Measurements from ENCODE around the gene ZNF609. TPM values are rescaled to one million over a fixed set of nuclear protein-coding genes. Genes with fewer than 3 reads are reported as not detected.
"Not testable (repeated sequence)": the region's sequence is repeated elsewhere in the genome, so short reads cannot be mapped to it uniquely, and the experiment has no call there.

Gene ZNF609
- total RNA-seq, 1 experiment from 2014 or later: 17.7 TPM

GRCh38 chr15:64466408-64467141 lies 6.2 kb downstream of the ZNF609 start:
- H3K36me3 ChIP-seq: peaks cover 20% of the 10 kb centered on the region
- DNase-seq (ENCODE audit: low read depth in 1 of 2, low spot score in 2 of 2): no peak
- H3K27ac ChIP-seq: no peak overlapping the region
- no peak overlapping the region for H3K4me3 ChIP-seq
- no peaks in the 10 kb centered on the region for H3K27me3 ChIP-seq (replicated peaks)
- H3K4me1 ChIP-seq (replicated peaks): peaks cover 11% of the 10 kb centered on the region
- H3K9me3 ChIP-seq (replicated peaks): no peaks in the 10 kb centered on the region

GRCh38 chr15:64472161-64472560 lies 11.8 kb downstream of the ZNF609 start:
- Histone ChIP-seq H3K4me3 (no peak overlapping the region), H3K4me1 (replicated peaks) (no peaks in the 10 kb centered on the region), H3K36me3 (peaks cover 12% of the 10 kb centered on the region), H3K27ac (no peak overlapping the region), H3K27me3 (replicated peaks) (no peaks in the 10 kb centered on the region), H3K9me3 (replicated peaks) (no peaks in the 10 kb centered on the region)
- no peak for DNase-seq (ENCODE audit: low read depth in 1 of 2, low spot score in 2 of 2)

GRCh38 chr15:64474846-64475245 lies 14.5 kb downstream of the ZNF609 start:
- no peak overlapping the region for H3K27ac ChIP-seq
- H3K27me3 ChIP-seq (replicated peaks): no peaks in the 10 kb centered on the region
- peaks cover 11% of the 10 kb centered on the region; the same call in 1 of the 2 replicates for H3K36me3 ChIP-seq
- no peaks in the 10 kb centered on the region for H3K9me3 ChIP-seq (replicated peaks)
- H3K4me1 ChIP-seq (replicated peaks): no peaks in the 10 kb centered on the region
- H3K4me3 ChIP-seq: no peak overlapping the region
- no peak for DNase-seq (ENCODE audit: low read depth in 1 of 2, low spot score in 2 of 2)

GRCh38 chr15:64476550-64476949 lies 16.2 kb downstream of the ZNF609 start:
- Histone ChIP-seq H3K4me1 (replicated peaks) (no peaks in the 10 kb centered on the region), H3K27ac (no peak overlapping the region), H3K9me3 (replicated peaks) (no peaks in the 10 kb centered on the region), H3K4me3 (no peak overlapping the region), H3K36me3 (peaks cover 3% of the 10 kb centered on the region; the same call in 1 of the 2 replicates), H3K27me3 (replicated peaks) (no peaks in the 10 kb centered on the region)
- no peak for DNase-seq (ENCODE audit: low read depth in 1 of 2, low spot score in 2 of 2)

DNA sequence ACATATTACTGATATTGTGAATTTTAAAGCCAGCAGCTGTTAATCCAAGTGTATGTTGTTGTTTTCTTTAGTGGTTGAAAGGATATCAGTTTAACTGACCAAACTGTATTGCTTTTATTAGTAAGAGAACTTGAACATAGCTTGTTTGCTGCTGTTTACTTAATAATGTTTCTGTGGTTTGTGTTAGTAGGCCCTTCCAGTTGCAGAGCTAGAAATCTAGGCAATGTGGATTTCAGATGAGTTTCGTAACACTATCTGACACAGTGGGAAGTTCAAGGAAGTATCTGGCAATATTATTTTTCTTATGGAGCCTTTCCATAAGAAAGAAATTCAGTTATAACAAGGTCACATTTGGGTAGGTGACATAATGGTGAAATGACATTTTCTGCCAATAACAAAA lies 18.5 kb downstream of the ZNF609 start:
- H3K4me1 ChIP-seq (replicated peaks): no peaks in the 10 kb centered on the region
- DNase-seq (ENCODE audit: low read depth in 1 of 2, low spot score in 2 of 2): no peak
- no peaks in the 10 kb centered on the region for H3K9me3 ChIP-seq (replicated peaks)
- H3K27ac ChIP-seq: no peak overlapping the region
- peaks cover 7% of the 10 kb centered on the region for H3K36me3 ChIP-seq
- H3K27me3 ChIP-seq (replicated peaks): no peaks in the 10 kb centered on the region
- no peak overlapping the region for H3K4me3 ChIP-seq

DNA sequence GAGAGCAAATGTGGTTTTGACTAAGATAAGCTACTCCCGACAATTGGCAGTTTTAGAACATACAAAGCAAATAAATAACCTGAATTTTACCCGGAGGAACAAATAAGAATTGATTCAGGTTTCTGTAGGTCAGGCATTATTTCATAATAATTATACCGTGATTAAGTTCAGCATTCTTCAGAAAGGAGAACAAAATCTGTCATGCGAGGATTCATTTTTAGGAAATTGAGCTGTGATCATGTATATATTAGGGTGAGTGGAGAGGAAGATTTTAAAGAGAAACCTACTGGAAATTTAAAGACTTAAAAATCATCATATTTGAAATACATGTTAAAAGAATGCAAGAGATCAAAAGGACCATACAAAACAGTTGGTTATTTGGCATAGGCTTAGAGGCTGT lies 20.5 kb downstream of the ZNF609 start:
- no peak for DNase-seq (ENCODE audit: low read depth in 1 of 2, low spot score in 2 of 2)
- Histone ChIP-seq H3K36me3 (peaks cover 6% of the 10 kb centered on the region), H3K27me3 (replicated peaks) (no peaks in the 10 kb centered on the region), H3K4me1 (replicated peaks) (no peaks in the 10 kb centered on the region), H3K4me3 (no peak overlapping the region), H3K9me3 (replicated peaks) (no peaks in the 10 kb centered on the region), H3K27ac (no peak overlapping the region)

GRCh38 chr15:64483749-64484148 lies 23.4 kb downstream of the ZNF609 start:
- H3K27me3 ChIP-seq (replicated peaks): no peaks in the 10 kb centered on the region
- H3K9me3 ChIP-seq (replicated peaks): no peaks in the 10 kb centered on the region
- DNase-seq (ENCODE audit: low read depth in 1 of 2, low spot score in 2 of 2): no peak
- H3K4me3 ChIP-seq: no peak overlapping the region
- H3K27ac ChIP-seq: no peak overlapping the region
- peaks cover 10% of the 10 kb centered on the region; the same call in 1 of the 2 replicates for H3K36me3 ChIP-seq
- no peaks in the 10 kb centered on the region for H3K4me1 ChIP-seq (replicated peaks)

DNA sequence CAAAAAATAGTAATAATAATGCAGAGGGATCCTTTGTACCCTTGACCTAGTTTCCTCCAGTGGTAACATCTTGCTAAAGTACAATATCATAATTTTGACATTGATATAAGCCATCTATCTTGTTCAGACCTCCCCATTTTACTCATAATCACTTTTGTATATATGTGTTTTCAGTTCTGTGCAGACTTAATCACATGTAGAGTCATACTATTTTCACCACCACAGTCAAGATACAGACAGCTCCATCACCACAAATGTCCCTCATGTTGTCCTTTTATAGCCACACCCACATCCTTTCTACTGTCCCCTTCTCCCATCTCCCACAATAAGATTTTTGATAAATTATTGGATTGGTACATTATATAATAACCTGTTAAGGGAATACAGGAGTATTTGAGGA lies 25.4 kb downstream of the ZNF609 start:
- H3K4me1 ChIP-seq (replicated peaks): no peaks in the 10 kb centered on the region
- H3K27me3 ChIP-seq (replicated peaks): no peaks in the 10 kb centered on the region
- no peak overlapping the region for H3K4me3 ChIP-seq
- no peak overlapping the region for H3K27ac ChIP-seq
- H3K36me3 ChIP-seq: peaks cover 10% of the 10 kb centered on the region; the same call in 1 of the 2 replicates
- DNase-seq (ENCODE audit: low read depth in 1 of 2, low spot score in 2 of 2): no peak
- H3K9me3 ChIP-seq (replicated peaks): no peaks in the 10 kb centered on the region

DNA sequence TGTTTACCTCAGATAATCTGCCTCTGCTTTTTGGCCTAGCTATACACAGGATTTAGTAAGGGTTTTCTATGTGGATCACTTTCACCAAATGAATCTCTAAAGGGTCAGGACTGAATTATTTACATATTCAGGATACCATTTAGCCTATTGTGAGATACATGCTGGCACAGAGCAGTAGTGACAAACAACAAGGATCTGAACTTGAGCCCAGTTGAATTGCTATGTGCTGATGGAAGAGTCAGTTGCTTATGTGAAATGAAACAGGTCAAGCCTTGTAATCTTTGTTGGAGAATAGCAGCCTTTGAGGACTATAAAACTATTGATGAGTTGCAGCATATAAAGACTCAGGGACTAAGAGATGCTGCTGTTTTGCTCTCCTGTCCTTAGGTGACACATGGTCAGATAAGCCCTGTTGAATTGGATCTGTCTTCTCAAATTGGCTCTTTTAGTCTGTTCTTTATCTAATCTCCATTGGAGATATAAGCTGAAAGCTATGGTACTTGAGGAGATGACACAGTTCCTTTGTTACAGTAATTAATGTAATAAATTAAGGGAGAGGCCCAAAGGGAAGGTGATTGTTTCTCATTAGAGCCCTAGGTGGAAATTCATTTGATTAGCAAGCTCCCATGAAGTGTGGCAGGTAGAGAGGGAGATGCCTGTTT lies 30.4 kb downstream of the ZNF609 start:
- Histone ChIP-seq H3K4me1 (replicated peaks) (no peaks in the 10 kb centered on the region), H3K27ac (no peak overlapping the region), H3K4me3 (no peak overlapping the region), H3K36me3 (peaks cover 12% of the 10 kb centered on the region), H3K27me3 (replicated peaks) (no peaks in the 10 kb centered on the region), H3K9me3 (replicated peaks) (no peaks in the 10 kb centered on the region)
- DNase-seq (ENCODE audit: low read depth in 1 of 2, low spot score in 2 of 2): no peak

- no peak for DNase-seq (ENCODE audit: low read depth in 1 of 2, low spot score in 2 of 2)
- no peaks in the 10 kb centered on the region for H3K9me3 ChIP-seq (replicated peaks)
- peaks cover 13% of the 10 kb centered on the region for H3K36me3 ChIP-seq
- H3K27ac ChIP-seq: no peak overlapping the region
- H3K4me3 ChIP-seq: no peak overlapping the region
- H3K4me1 ChIP-seq (replicated peaks): no peaks in the 10 kb centered on the region
- no peaks in the 10 kb centered on the region for H3K27me3 ChIP-seq (replicated peaks)
Measured at GRCh38 chr15:64493641-64494040, 33.3 kb downstream of the ZNF609 start.

- H3K9me3 ChIP-seq (replicated peaks); H3K27ac ChIP-seq; H3K27me3 ChIP-seq (replicated peaks); H3K4me3 ChIP-seq; H3K4me1 ChIP-seq (replicated peaks); DNase-seq (ENCODE audit: low read depth in 1 of 2, low spot score in 2 of 2): not testable (repeated sequence)
- peaks cover 36% of the 10 kb centered on the region for H3K36me3 ChIP-seq
Measured at GRCh38 chr15:64495968-64496367, 35.6 kb downstream of the ZNF609 start.

GRCh38 chr15:64500695-64501395 lies 40.5 kb downstream of the ZNF609 start:
- H3K4me1 ChIP-seq (replicated peaks): 0 out of 2 replicates have a peak, but pooled peaks cover 3% of the 10 kb centered on the region
- H3K4me3 ChIP-seq: no peak overlapping the region
- no peak overlapping the region for H3K27ac ChIP-seq
- DNase-seq (ENCODE audit: low read depth in 1 of 2, low spot score in 2 of 2): no peak
- peaks cover 67% of the 10 kb centered on the region for H3K36me3 ChIP-seq
- no peaks in the 10 kb centered on the region for H3K9me3 ChIP-seq (replicated peaks)
- no peaks in the 10 kb centered on the region for H3K27me3 ChIP-seq (replicated peaks)

- Histone ChIP-seq H3K4me1 (replicated peaks) (0 out of 2 replicates have a peak, but pooled peaks cover 3% of the 10 kb centered on the region), H3K27me3 (replicated peaks) (no peaks in the 10 kb centered on the region), H3K4me3 (no peak overlapping the region), H3K27ac (no peak overlapping the region), H3K9me3 (replicated peaks) (no peaks in the 10 kb centered on the region), H3K36me3 (peaks cover 64% of the 10 kb centered on the region)
- no peak for DNase-seq (ENCODE audit: low read depth in 1 of 2, low spot score in 2 of 2)
Measured at GRCh38 chr15:64501396-64501715, 41.0 kb downstream of the ZNF609 start.

DNA sequence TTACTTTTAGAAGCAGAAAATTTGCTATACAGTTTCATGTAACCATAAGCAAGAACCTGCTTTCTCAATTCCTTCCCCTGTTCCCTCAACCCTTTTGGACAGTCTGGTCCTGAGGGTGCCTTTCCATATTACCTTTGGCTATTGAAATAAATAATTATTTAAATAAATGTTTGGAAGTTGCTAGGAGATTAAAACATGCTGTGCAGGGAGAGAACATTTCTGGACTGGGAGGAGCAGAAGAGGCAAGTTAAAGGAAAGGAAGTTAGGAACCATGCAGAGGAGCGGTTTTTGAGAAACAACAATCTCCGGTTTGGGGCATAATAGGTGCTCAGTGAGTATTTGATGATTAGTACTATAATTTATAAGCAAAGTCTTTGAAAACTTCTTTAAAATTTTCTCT lies 41.8 kb downstream of the ZNF609 start:
- peaks cover 64% of the 10 kb centered on the region for H3K36me3 ChIP-seq
- no peak for DNase-seq (ENCODE audit: low read depth in 1 of 2, low spot score in 2 of 2)
- 0 out of 2 replicates have a peak, but pooled peaks cover 3% of the 10 kb centered on the region for H3K4me1 ChIP-seq (replicated peaks)
- no peaks in the 10 kb centered on the region for H3K27me3 ChIP-seq (replicated peaks)
- no peak overlapping the region for H3K27ac ChIP-seq
- no peaks in the 10 kb centered on the region for H3K9me3 ChIP-seq (replicated peaks)
- no peak overlapping the region for H3K4me3 ChIP-seq

Data from SJSA1 (cell line).